ENCODE results near the gene TMEM273.

Gene TMEM273

DNA sequence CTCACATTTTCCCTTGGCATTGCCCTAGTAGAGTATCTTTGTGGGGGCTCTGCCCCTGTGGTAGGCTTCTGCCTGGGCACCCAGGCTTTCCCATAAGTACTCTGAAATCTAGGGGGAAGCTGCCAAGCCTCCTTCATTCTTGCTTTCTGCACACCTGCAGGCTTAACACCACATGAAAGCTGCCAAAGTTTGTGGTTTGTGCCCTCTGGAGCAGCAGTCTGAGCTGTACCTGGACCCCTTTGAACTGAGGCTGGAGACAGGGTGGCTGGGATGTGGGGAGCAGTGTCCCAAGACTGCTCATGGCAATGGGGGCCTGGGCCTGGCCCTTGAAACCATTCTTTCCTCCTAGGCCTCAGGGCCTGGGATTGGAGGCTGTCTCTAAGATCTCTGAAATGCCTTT is 35.0 kb upstream of the TMEM273 start:
- no peak overlapping the region for H3K9ac ChIP-seq (ENCODE audit: low read length)
- H3K27ac ChIP-seq (ENCODE audit: low read depth, low read length, poor library complexity, severe bottlenecking), result no peak overlapping the region
- H4K20me1 ChIP-seq (ENCODE audit: insufficient read depth, low read length), result no peaks in the 10 kb centered on the region
- no peaks in the 10 kb centered on the region for H3K27me3 ChIP-seq (ENCODE audit: insufficient read depth, low read length)
- H3K79me2 ChIP-seq (ENCODE audit: insufficient read depth, low read length), result no peaks in the 10 kb centered on the region
- no peaks in the 10 kb centered on the region for H3K4me1 ChIP-seq (ENCODE audit: insufficient read depth, low read length, severe bottlenecking)
- no peak for TF ChIP-seq EZH2 (IDR thresholded peaks at IDR 0.05; ENCODE audit: borderline replicate concordance, low read length)
- no peak for TF ChIP-seq CTCF (IDR thresholded peaks at IDR 0.05; ENCODE audit: low read length)
- H3K4me3 ChIP-seq (ENCODE audit: low read depth, low read length, poor library complexity, severe bottlenecking), result no peak overlapping the region
- no peak overlapping the region for H2AFZ ChIP-seq (ENCODE audit: low read length)
- H3K9me2 ChIP-seq (ENCODE audit: low read depth, low read length), result no peaks in the 10 kb centered on the region
- H3F3A ChIP-seq (ENCODE audit: insufficient read depth, low read length), result no peaks in the 10 kb centered on the region
- no peaks in the 10 kb centered on the region for H3K9me3 ChIP-seq (ENCODE audit: low read length)
- H3K36me3 ChIP-seq (ENCODE audit: insufficient read depth, low read length), result no peaks in the 10 kb centered on the region
- H3K4me2 ChIP-seq (ENCODE audit: low read length), result no peak overlapping the region

GRCh38 chr10:49222170-49222569 is 34.0 kb upstream of the TMEM273 start:
- no peaks in the 10 kb centered on the region for H4K20me1 ChIP-seq (ENCODE audit: insufficient read depth, low read length)
- no peak overlapping the region for H2AFZ ChIP-seq (ENCODE audit: low read length)
- no peaks in the 10 kb centered on the region for H3K9me2 ChIP-seq (ENCODE audit: low read depth, low read length)
- H3K4me2 ChIP-seq (ENCODE audit: low read length), result no peak overlapping the region
- no peak overlapping the region for H3K27ac ChIP-seq (ENCODE audit: low read depth, low read length, poor library complexity, severe bottlenecking)
- no peak overlapping the region for H3K4me3 ChIP-seq (ENCODE audit: low read depth, low read length, poor library complexity, severe bottlenecking)
- no peaks in the 10 kb centered on the region for H3K4me1 ChIP-seq (ENCODE audit: insufficient read depth, low read length, severe bottlenecking)
- H3F3A ChIP-seq (ENCODE audit: insufficient read depth, low read length), result no peaks in the 10 kb centered on the region
- no peaks in the 10 kb centered on the region for H3K36me3 ChIP-seq (ENCODE audit: insufficient read depth, low read length)
- TF ChIP-seq EZH2 (IDR thresholded peaks at IDR 0.05; ENCODE audit: borderline replicate concordance, low read length) (no peak), CTCF (IDR thresholded peaks at IDR 0.05; ENCODE audit: low read length) (peak; percentile 19; the same call in 1 of the 2 replicates)
- H3K79me2 ChIP-seq (ENCODE audit: insufficient read depth, low read length), result no peaks in the 10 kb centered on the region
- no peak overlapping the region for H3K9ac ChIP-seq (ENCODE audit: low read length)
- no peaks in the 10 kb centered on the region for H3K27me3 ChIP-seq (ENCODE audit: insufficient read depth, low read length)
- H3K9me3 ChIP-seq (ENCODE audit: low read length), result no peaks in the 10 kb centered on the region

GRCh38 chr10:49220679-49221078 is 32.5 kb upstream of the TMEM273 start:
- no peak overlapping the region for H3K4me2 ChIP-seq (ENCODE audit: low read length)
- no peak overlapping the region for H3K9ac ChIP-seq (ENCODE audit: low read length)
- no peak overlapping the region for H3K4me3 ChIP-seq (ENCODE audit: low read depth, low read length, poor library complexity, severe bottlenecking)
- no peaks in the 10 kb centered on the region for H3K4me1 ChIP-seq (ENCODE audit: insufficient read depth, low read length, severe bottlenecking)
- H3K79me2 ChIP-seq (ENCODE audit: insufficient read depth, low read length), result no peaks in the 10 kb centered on the region
- no peaks in the 10 kb centered on the region for H3F3A ChIP-seq (ENCODE audit: insufficient read depth, low read length)
- no peaks in the 10 kb centered on the region for H3K27me3 ChIP-seq (ENCODE audit: insufficient read depth, low read length)
- H3K27ac ChIP-seq (ENCODE audit: low read depth, low read length, poor library complexity, severe bottlenecking), result no peak overlapping the region
- no peaks in the 10 kb centered on the region for H3K9me3 ChIP-seq (ENCODE audit: low read length)
- H2AFZ ChIP-seq (ENCODE audit: low read length), result no peak overlapping the region
- no peaks in the 10 kb centered on the region for H3K9me2 ChIP-seq (ENCODE audit: low read depth, low read length)
- no peaks in the 10 kb centered on the region for H3K36me3 ChIP-seq (ENCODE audit: insufficient read depth, low read length)
- H4K20me1 ChIP-seq (ENCODE audit: insufficient read depth, low read length), result no peaks in the 10 kb centered on the region
- TF ChIP-seq EZH2 (IDR thresholded peaks at IDR 0.05; ENCODE audit: borderline replicate concordance, low read length) (no peak), CTCF (IDR thresholded peaks at IDR 0.05; ENCODE audit: low read length) (no peak)

Measured in OCI-LY1 (cell line).